Mesendoderm (in vitro differentiated cells): ENCODE measurements around the gene DDRGK1.

Source experiments
- DNase-seq: peaks from one replicate; pipeline ENCODE4 v3.0.0; 2013
- H2AK5ac ChIP-seq: 2 replicates; pipeline ENCODE4 v1.6.1; 2013; ENCODE audit warnings: low read length, inconsistent platforms
- H2BK120ac ChIP-seq: 2 replicates; pipeline ENCODE4 v1.6.1; 2013; ENCODE audit warnings: low read depth, mild to moderate bottlenecking, low read length, moderate library complexity, mixed read lengths
- H2BK15ac ChIP-seq: replicated peaks from 2 replicates; pipeline ENCODE4 v1.6.1; 2013; ENCODE audit warnings: low read depth, mild to moderate bottlenecking, moderate library complexity
- H2BK5ac ChIP-seq: 2 replicates; pipeline ENCODE4 v1.6.1; 2013; ENCODE audit warnings: low read length, inconsistent platforms
- H3K18ac ChIP-seq: 2 replicates; pipeline ENCODE4 v1.6.1; 2013; ENCODE audit warnings: mild to moderate bottlenecking, low read length, mixed read lengths
- H3K23ac ChIP-seq: one replicate; pipeline ENCODE4 v1.6.1; 2013; ENCODE audit warnings: low read length
- H3K27ac ChIP-seq: 2 replicates; pipeline ENCODE4 v1.5.1; 2013; ENCODE audit warnings: low read depth, mild to moderate bottlenecking, inconsistent platforms, low read length, moderate library complexity
- H3K27me3 ChIP-seq: 2 replicates; pipeline ENCODE4 v1.6.1; 2013; ENCODE audit warnings: low read length, control low read depth, mild to moderate bottlenecking, inconsistent platforms; ENCODE audit not compliant: insufficient read depth, poor library complexity
- H3K36me3 ChIP-seq: 2 replicates; pipeline ENCODE4 v1.6.1; 2013; ENCODE audit warnings: low read length, inconsistent platforms; ENCODE audit not compliant: control insufficient read depth, insufficient read depth
- H3K4ac ChIP-seq: one replicate; pipeline ENCODE4 v1.6.1; 2013; ENCODE audit warnings: low read depth, mild to moderate bottlenecking, low read length, moderate library complexity
- H3K4me1 ChIP-seq: 2 replicates; pipeline ENCODE4 v1.6.1; 2013; ENCODE audit warnings: low read depth, low read length, inconsistent platforms; ENCODE audit not compliant: control insufficient read depth
- H3K4me2 ChIP-seq: 2 replicates; pipeline ENCODE4 v1.6.1; 2013; ENCODE audit warnings: low read length
- H3K4me3 ChIP-seq: 2 replicates; pipeline ENCODE4 v1.5.1; 2013; ENCODE audit warnings: mild to moderate bottlenecking, low read length
- H3K56ac ChIP-seq: one replicate; pipeline ENCODE4 v1.6.1; 2013; ENCODE audit warnings: low read length
- H3K79me1 ChIP-seq: 2 replicates; pipeline ENCODE4 v1.6.1; 2013; ENCODE audit warnings: low read length, inconsistent platforms
- H3K79me2 ChIP-seq: 2 replicates; pipeline ENCODE4 v1.6.1; 2013; ENCODE audit warnings: mild to moderate bottlenecking, low read length; ENCODE audit not compliant: control insufficient read depth, insufficient read depth
- H3K9ac ChIP-seq: 2 replicates; pipeline ENCODE4 v1.6.1; 2013; ENCODE audit warnings: low read length, inconsistent platforms
- H4K5ac ChIP-seq: one replicate; pipeline ENCODE4 v1.6.1; 2013; ENCODE audit warnings: low read length
- H4K8ac ChIP-seq: one replicate; pipeline ENCODE4 v1.6.1; 2013; ENCODE audit warnings: low read depth, mild to moderate bottlenecking, control low read depth, low read length, moderate library complexity
- WGBS: extraction: QIAGEN DNeasy Blood & Tissue Kit; methylation state at CpG from one replicate; pipeline ENCODE4 v1.1.7; 2013; ENCODE audit warnings: low lambda C conversion rate, missing lambda C conversion rate; ENCODE audit not compliant: insufficient coverage; ENCODE audit errors: extremely low coverage; 5-methylcytosine and 5-hydroxymethylcytosine counted together

The DDRGK1 gene

DNA sequence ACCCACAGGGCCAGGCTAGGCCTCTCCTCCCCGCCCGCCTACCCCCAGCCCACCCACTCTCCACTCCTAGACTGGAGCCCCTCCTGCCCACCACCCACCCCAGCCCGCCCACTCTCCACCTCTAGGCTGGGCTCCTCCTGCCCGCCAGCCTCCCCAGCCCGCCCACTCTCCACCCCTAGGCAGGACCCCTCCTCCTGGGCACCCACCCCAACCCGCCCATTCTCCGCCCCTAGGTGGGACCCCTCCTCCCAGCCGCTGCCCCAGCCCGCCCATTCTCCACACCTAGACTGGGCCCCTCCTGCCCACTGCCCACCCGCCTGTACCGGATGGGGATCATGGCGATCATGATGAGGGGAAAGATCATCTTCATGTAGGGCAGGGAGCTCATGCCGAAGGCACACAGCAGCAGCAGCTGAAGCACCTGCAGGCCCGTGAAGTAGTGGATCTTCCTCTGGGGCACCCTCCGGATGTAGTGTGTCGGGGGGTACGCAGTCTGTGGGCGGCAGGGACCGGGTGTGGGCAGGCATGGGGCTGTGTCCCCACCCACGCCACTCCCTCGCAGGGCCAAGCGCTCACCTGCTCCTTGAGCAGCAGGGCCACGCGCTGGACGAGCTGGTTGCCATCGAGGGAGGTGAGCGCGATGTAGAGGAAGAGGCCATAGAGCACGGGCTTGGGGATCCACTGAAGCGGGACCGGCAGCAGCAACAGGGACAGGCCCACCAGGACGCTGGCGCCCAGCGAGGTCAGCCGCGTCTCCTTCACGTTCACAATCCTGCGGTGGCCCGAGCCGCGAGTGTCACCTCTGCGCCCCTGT is 23.7 kb upstream of the DDRGK1 start:
- no peak overlapping the region for H2BK5ac ChIP-seq
- H2BK15ac ChIP-seq, result no peak overlapping the region
- no peak overlapping the region for H4K5ac ChIP-seq
- H3K4me1 ChIP-seq, result no peaks in the 10 kb centered on the region
- H3K79me1 ChIP-seq, result no peaks in the 10 kb centered on the region
- H3K36me3 ChIP-seq, result no peaks in the 10 kb centered on the region
- H3K27ac ChIP-seq, result no peak overlapping the region
- H4K8ac ChIP-seq, result no peak overlapping the region
- no peak overlapping the region for H3K4me2 ChIP-seq
- WGBS, result no CpG with 5 or more reads among the region's 42 CpGs
- no peaks in the 10 kb centered on the region for H3K79me2 ChIP-seq
- H2BK120ac ChIP-seq, result no peak overlapping the region
- H3K4me3 ChIP-seq, result no peak overlapping the region
- DNase-seq, result no peak
- H3K27me3 ChIP-seq, result no peaks in the 10 kb centered on the region
- no peak overlapping the region for H3K4ac ChIP-seq
- no peak overlapping the region for H3K18ac ChIP-seq
- H3K23ac ChIP-seq, result no peak overlapping the region
- no peak overlapping the region for H2AK5ac ChIP-seq
- H3K9ac ChIP-seq, result no peak overlapping the region
- no peak overlapping the region for H3K56ac ChIP-seq

- H4K5ac ChIP-seq, result no peak overlapping the region
- no CpG with 5 or more reads among the region's 7 CpGs for WGBS
Measured at GRCh38 chr20:3227506-3227905, 23.0 kb upstream of the DDRGK1 start.

DNA sequence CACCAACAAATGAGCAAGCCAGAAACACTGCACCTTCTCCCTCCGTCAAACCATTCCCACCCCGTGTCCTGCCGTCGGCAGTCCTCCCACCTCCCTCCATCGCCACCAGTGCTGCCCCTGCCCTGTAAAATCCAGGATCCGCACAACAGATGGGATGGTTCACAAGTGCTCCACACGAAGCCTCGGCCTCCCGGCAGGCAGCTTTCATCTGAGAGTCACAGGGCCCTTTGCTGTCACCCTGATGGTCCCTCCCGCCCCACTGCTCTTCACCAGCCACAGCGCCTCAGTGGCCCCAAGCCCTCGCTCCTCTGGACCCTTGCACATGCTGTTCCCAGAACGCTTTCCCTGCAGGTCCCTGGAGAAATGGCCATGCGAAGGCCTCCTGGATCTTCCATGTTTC is 22.4 kb upstream of the DDRGK1 start:
- H3K36me3 ChIP-seq, result no peaks in the 10 kb centered on the region
- no peak overlapping the region for H2BK15ac ChIP-seq
- H3K4ac ChIP-seq, result no peak overlapping the region
- no peaks in the 10 kb centered on the region for H3K79me2 ChIP-seq
- H3K4me3 ChIP-seq, result no peak overlapping the region
- no peaks in the 10 kb centered on the region for H3K4me1 ChIP-seq
- no peak overlapping the region for H3K27ac ChIP-seq
- H3K23ac ChIP-seq, result no peak overlapping the region
- no peak overlapping the region for H2BK120ac ChIP-seq
- no peak for DNase-seq
- H2BK5ac ChIP-seq, result no peak overlapping the region
- H3K9ac ChIP-seq, result no peak overlapping the region
- no peaks in the 10 kb centered on the region for H3K79me1 ChIP-seq
- H3K27me3 ChIP-seq, result no peaks in the 10 kb centered on the region
- WGBS, result no CpG with 5 or more reads among the region's 14 CpGs
- no peak overlapping the region for H3K18ac ChIP-seq
- H3K4me2 ChIP-seq, result no peak overlapping the region
- H3K56ac ChIP-seq, result no peak overlapping the region
- H2AK5ac ChIP-seq, result no peak overlapping the region
- H4K5ac ChIP-seq, result no peak overlapping the region
- no peak overlapping the region for H4K8ac ChIP-seq

More at GRCh38 chr20:3227506-3227905, 23.0 kb upstream of the DDRGK1 start:
- no peak overlapping the region for H3K27ac ChIP-seq
- no peak overlapping the region for H2BK15ac ChIP-seq
- DNase-seq, result no peak
- H3K4me1 ChIP-seq, result no peaks in the 10 kb centered on the region
- no peaks in the 10 kb centered on the region for H3K27me3 ChIP-seq
- no peak overlapping the region for H3K4me3 ChIP-seq
- no peak overlapping the region for H3K18ac ChIP-seq
- no peak overlapping the region for H3K9ac ChIP-seq
- no peak overlapping the region for H3K4me2 ChIP-seq
- H3K4ac ChIP-seq, result no peak overlapping the region
- no peaks in the 10 kb centered on the region for H3K36me3 ChIP-seq
- no peaks in the 10 kb centered on the region for H3K79me1 ChIP-seq
- no peak overlapping the region for H2AK5ac ChIP-seq
- H3K23ac ChIP-seq, result no peak overlapping the region
- H3K56ac ChIP-seq, result no peak overlapping the region
- H3K79me2 ChIP-seq, result no peaks in the 10 kb centered on the region
- H4K8ac ChIP-seq, result no peak overlapping the region
- no peak overlapping the region for H2BK5ac ChIP-seq
- H2BK120ac ChIP-seq, result no peak overlapping the region

DNA sequence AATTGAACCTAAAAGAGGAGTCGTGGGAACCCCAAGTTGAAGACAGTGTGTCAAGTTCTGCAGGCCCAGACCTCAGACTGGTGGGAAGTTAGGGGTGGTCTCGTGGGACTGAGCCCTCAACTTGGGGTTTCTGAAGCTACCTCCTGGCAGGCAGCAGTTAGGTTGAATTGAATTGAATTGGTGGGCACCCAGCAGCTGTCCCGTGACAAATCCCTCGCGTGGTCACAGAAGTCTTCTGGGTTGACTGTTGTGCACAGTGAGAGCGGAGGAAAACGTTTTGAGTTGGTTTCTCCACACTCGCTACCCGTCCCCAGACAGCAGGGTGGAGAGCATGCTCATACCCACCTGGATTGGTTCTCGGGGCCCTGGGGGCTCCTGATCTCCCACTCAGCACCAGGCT is 21.6 kb upstream of the DDRGK1 start:
- no peak overlapping the region for H3K56ac ChIP-seq
- no peaks in the 10 kb centered on the region for H3K79me2 ChIP-seq
- no peaks in the 10 kb centered on the region for H3K79me1 ChIP-seq
- H3K36me3 ChIP-seq, result peaks cover 3% of the 10 kb centered on the region
- DNase-seq, result no peak
- no peak overlapping the region for H3K23ac ChIP-seq
- no peaks in the 10 kb centered on the region for H3K27me3 ChIP-seq
- H3K4me2 ChIP-seq, result no peak overlapping the region
- WGBS, result no CpG with 5 or more reads among the region's 10 CpGs
- no peak overlapping the region for H2BK120ac ChIP-seq
- H4K5ac ChIP-seq, result no peak overlapping the region
- H3K27ac ChIP-seq, result no peak overlapping the region
- no peak overlapping the region for H3K18ac ChIP-seq
- no peak overlapping the region for H2BK5ac ChIP-seq
- no peak overlapping the region for H3K4ac ChIP-seq
- no peak overlapping the region for H3K4me3 ChIP-seq
- no peak overlapping the region for H2BK15ac ChIP-seq
- H3K4me1 ChIP-seq, result no peaks in the 10 kb centered on the region
- no peak overlapping the region for H3K9ac ChIP-seq
- H2AK5ac ChIP-seq, result no peak overlapping the region
- no peak overlapping the region for H4K8ac ChIP-seq

- no peaks in the 10 kb centered on the region for H3K27me3 ChIP-seq
- H3K36me3 ChIP-seq, result peaks cover 3% of the 10 kb centered on the region
- H2AK5ac ChIP-seq, result no peak overlapping the region
- no peak overlapping the region for H4K8ac ChIP-seq
- no peak for DNase-seq
- no peak overlapping the region for H3K4me3 ChIP-seq
- no CpG with 5 or more reads among the region's 8 CpGs for WGBS
- no peak overlapping the region for H2BK5ac ChIP-seq
- H3K9ac ChIP-seq, result no peak overlapping the region
- H3K4me1 ChIP-seq, result no peaks in the 10 kb centered on the region
- no peak overlapping the region for H3K27ac ChIP-seq
- H3K79me2 ChIP-seq, result no peaks in the 10 kb centered on the region
- no peak overlapping the region for H3K4me2 ChIP-seq
- H2BK15ac ChIP-seq, result no peak overlapping the region
- no peak overlapping the region for H4K5ac ChIP-seq
- H2BK120ac ChIP-seq, result no peak overlapping the region
- H3K18ac ChIP-seq, result no peak overlapping the region
- no peaks in the 10 kb centered on the region for H3K79me1 ChIP-seq
- no peak overlapping the region for H3K23ac ChIP-seq
- no peak overlapping the region for H3K56ac ChIP-seq
- no peak overlapping the region for H3K4ac ChIP-seq
Measured at GRCh38 chr20:3224681-3225421, 20.4 kb upstream of the DDRGK1 start.
